ENCODE results near the gene UBN1. TPM values are rescaled to one million over a fixed set of nuclear protein-coding genes. Genes with fewer than 3 reads are reported as not detected.

The UBN1 gene
- total and polyA plus RNA-seq, 10 of the 15 experiments (the other 5 are each of a cell fraction or from before 2014, with no cell fraction given), result 2.1 to 32.5 (median 13.9) TPM

DNA sequence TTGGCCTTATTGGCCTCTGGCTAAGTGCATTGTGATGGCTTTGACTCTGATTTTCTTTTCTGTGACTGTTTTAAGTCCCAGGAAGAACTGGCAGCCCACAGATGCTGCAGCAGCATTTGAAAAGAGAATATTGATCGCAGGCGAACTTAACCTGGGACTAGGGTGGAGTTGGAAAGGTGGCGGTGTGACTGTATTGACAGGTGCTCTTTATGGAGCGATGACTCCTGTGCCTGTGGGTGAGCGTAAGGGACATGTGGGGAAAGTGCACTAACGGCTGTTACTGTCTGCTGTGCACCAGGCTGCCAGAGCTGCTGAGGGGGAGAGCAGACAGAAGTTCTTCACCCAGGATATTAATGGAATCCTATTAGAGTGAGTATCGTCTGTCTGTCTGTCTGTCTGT, 21.3 kb downstream of the UBN1 start:
- H4K20me1 ChIP-seq (ENCODE audit: control insufficient read depth, insufficient read depth), result no peaks in the 10 kb centered on the region; the same call in 1 of the 2 replicates
- no peaks in the 10 kb centered on the region for H3K4me1 ChIP-seq (ENCODE audit: control insufficient read depth, insufficient read depth, low read length)
- no peak for ATAC-seq
- WGBS (ENCODE audit: insufficient coverage, insufficient replicate concordance, low lambda C conversion rate, missing lambda C conversion rate), result 98% methylated on average over 7 of the region's 7 CpGs
- H3K36me3 ChIP-seq (ENCODE audit: control insufficient read depth in 2 of 2, insufficient read depth in 2 of 2, low read length in 1 of 2), result peaks cover 25 to 31% of the 10 kb centered on the region in 2 experiments
- no peak for DNase-seq (ENCODE audit: low read depth, low spot score)
- no TSS peak for BruUV-seq (replicated peaks)
- H3K9me3 ChIP-seq (replicated peaks; ENCODE audit: control insufficient read depth, insufficient read depth, low read length), result no peaks in the 10 kb centered on the region
- POLR2A ChIA-PET, result no interaction called here
- FAIRE-seq, result no peak
- H3K27ac ChIP-seq (ENCODE audit: control insufficient read depth, insufficient read depth), result no peak overlapping the region
- no peak overlapping the region for H3K4me2 ChIP-seq (ENCODE audit: control insufficient read depth, insufficient read depth)
- CTCF ChIA-PET, result no interaction called here
- intact Hi-C loops (cut with micrococcal nuclease; ENCODE audit: unreplicated experiment), result no loop called here
- no peaks in the 10 kb centered on the region; the same call in 1 of the 2 replicates for H3K79me2 ChIP-seq (ENCODE audit: control insufficient read depth, insufficient read depth, low read length)
- H3K9ac ChIP-seq (ENCODE audit: control insufficient read depth, insufficient read depth, low read length), result no peak overlapping the region
- H3K27me3 ChIP-seq (replicated peaks in 1 of 2; ENCODE audit: control insufficient read depth in 2 of 2, insufficient read depth in 2 of 2, low read length in 1 of 2), result no peaks in the 10 kb centered on the region
- in situ Hi-C loops (cut with MboI), result no loop called here
- no peak overlapping the region for H3K4me3 ChIP-seq
- no peak for TF ChIP-seq PAX8 (IDR thresholded peaks at IDR 0.05)
- no peak for TF ChIP-seq BMI1 (IDR thresholded peaks at IDR 0.05; ENCODE audit: borderline replicate concordance)
- TF ChIP-seq, protein P1, sequence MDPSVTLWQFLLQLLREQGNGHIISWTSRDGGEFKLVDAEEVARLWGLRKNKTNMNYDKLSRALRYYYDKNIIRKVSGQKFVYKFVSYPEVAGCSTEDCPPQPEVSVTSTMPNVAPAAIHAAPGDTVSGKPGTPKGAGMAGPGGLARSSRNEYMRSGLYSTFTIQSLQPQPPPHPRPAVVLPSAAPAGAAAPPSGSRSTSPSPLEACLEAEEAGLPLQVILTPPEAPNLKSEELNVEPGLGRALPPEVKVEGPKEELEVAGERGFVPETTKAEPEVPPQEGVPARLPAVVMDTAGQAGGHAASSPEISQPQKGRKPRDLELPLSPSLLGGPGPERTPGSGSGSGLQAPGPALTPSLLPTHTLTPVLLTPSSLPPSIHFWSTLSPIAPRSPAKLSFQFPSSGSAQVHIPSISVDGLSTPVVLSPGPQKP (IDR thresholded peaks at IDR 0.05; ENCODE audit: low read depth, low read length), result no peak
- TF ChIP-seq CBX3 (IDR thresholded peaks at IDR 0.05; ENCODE audit: borderline replicate concordance, low read depth), result no peak
- no peak for TF ChIP-seq HDAC2 (IDR thresholded peaks at IDR 0.05)
- no peak for TF ChIP-seq KLF5 (IDR thresholded peaks at IDR 0.05; ENCODE audit: partially characterized antibody)
- no peak for TF ChIP-seq SREBF2 (IDR thresholded peaks at IDR 0.05; ENCODE audit: low read length)
- no peak for TF ChIP-seq JUND (IDR thresholded peaks at IDR 0.05; ENCODE audit: low read depth, low read length)
- no peak for TF ChIP-seq STAT1 (conservative IDR thresholded peaks at IDR 0.05)
- TF ChIP-seq, protein P2, sequence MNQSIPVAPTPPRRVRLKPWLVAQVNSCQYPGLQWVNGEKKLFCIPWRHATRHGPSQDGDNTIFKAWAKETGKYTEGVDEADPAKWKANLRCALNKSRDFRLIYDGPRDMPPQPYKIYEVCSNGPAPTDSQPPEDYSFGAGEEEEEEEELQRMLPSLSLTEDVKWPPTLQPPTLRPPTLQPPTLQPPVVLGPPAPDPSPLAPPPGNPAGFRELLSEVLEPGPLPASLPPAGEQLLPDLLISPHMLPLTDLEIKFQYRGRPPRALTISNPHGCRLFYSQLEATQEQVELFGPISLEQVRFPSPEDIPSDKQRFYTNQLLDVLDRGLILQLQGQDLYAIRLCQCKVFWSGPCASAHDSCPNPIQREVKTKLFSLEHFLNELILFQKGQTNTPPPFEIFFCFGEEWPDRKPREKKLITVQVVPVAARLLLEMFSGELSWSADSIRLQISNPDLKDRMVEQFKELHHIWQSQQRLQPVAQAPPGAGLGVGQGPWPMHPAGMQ (IDR thresholded peaks at IDR 0.05; ENCODE audit: borderline replicate concordance), result no peak
- TF ChIP-seq GABPA (IDR thresholded peaks at IDR 0.05; ENCODE audit: low read depth), result no peak
- no peak for TF ChIP-seq NFYA (IDR thresholded peaks at IDR 0.05; ENCODE audit: borderline replicate concordance, low read depth, low read length)
- no peak for TF ChIP-seq RBBP5 (conservative IDR thresholded peaks at IDR 0.05)
- SMC1A ChIA-PET (ENCODE audit: uncharacterized antibody, unreplicated experiment), result no interaction called here
- RAD21 ChIA-PET (ENCODE audit: unreplicated experiment), result interaction anchor here (0.5 kb wide), 1 partner anchor 292 kb away, joined by 3 read pairs; no protein-coding TSS in a partner anchor
- H2AFZ ChIP-seq (ENCODE audit: control insufficient read depth, low read depth, low read length), result no peak overlapping the region
